Inferior parietal cortex (tissue), 1 donor: ENCODE data around the gene COL15A1.

Source experiments
- DNase-seq: peaks from one replicate; pipeline ENCODE4 v3.0.0-alpha.2; 2016; ENCODE audit errors: extremely low spot score

COL15A1 gene

GRCh38 chr9:98916660-98917059 is 27.0 kb upstream of the COL15A1 start:
- no peak for DNase-seq

DNA sequence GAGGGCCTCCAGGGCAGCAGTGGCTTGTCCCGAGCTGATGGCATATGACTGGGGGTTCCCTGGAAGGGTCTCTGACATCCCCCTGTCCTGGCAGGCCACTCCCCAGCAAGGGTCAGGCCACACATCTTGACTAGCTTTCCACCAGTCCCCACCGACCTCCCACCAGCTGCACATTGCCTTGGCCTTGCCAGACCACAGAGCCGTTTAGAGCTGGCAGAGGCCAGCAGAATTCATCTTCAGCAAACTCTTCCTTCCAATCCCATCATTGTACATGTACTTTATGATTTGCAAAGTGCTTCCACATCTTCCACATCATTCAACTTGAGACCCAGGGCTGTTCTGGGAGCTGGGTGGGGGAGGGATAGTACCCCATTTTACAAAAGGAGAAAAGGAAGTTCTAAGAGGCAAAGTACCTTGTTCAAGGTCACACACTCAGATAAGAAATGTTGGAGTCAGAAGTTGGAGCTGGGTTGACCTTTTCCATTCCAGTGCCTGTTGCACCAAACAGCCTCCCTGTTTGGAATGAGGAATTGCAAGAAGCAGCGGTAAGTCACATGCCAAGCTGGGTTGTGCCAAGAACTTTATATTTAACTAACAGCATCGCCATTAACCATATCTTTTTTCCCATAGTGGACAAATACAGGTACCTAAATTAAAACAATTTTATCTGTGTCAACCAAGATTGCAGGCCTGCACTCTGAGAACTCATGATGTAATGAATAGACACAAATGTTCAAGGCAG is 25.8 kb upstream of the COL15A1 start:
- no peak for DNase-seq

GRCh38 chr9:98921732-98922131 is 22.0 kb upstream of the COL15A1 start:
- DNase-seq, result no peak

- no peak for DNase-seq
Observed at GRCh38 chr9:98922721-98923435, 20.8 kb upstream of the COL15A1 start.

DNA sequence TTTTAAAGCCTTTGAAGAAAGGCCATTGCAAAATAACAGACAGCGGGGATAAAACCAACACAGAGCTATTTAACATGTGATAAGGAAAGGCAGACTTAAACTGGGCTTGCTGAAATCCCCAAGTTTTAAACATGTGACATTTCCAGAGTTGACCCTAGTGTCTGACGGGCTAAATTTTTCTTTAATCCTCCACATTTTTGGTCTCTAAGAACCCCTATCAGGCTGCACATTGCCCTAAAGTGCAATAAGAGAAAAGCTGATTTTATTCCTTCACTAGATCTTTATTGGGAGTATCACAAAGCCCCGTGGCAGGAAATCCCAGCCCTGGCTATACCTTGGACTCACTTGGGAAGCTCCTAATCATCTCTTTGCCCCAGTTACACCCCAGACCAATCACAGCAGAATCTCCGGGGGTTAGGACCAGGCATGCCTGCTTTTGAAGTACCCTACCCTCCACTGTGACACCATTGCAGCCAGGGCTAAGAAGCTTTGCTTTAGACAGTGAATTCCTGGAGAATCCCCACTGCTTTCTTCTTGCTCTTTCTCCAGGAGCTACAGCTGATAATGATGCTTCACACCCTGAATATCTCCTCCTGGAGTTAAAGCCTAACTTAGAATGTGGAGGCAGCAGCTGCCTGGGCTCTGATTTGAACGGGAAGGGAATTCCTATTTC is 20.1 kb upstream of the COL15A1 start:
- DNase-seq, result no peak

GRCh38 chr9:98924946-98925820 is 18.5 kb upstream of the COL15A1 start:
- no peak for DNase-seq

GRCh38 chr9:98925956-98926355 is 17.8 kb upstream of the COL15A1 start:
- DNase-seq, result no peak

GRCh38 chr9:98927724-98928123 is 16.0 kb upstream of the COL15A1 start:
- no peak for DNase-seq

- no peak for DNase-seq
Observed at GRCh38 chr9:98929071-98929470, 14.6 kb upstream of the COL15A1 start.

DNA sequence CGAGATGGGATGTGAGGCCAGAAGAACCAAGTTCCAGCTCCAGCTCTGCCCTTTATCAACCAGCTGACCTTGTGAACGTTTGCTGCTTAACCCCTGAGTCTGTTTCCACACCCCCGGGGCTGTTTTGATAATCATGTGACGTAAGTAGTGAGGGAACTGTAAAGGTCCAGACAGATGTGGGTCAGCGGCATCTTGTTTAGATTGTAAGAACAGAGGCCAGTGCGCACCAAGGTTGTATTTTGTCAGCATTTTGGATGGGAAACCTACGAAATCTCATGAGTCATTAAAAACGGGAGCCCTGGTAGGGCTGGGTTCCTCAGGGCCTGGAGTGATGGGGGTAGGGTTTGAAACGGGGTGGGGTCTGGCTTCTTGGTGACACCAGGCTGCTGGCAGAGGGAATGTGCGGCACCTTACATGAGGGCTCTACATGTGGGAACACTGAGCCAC is 13.8 kb upstream of the COL15A1 start:
- no peak for DNase-seq

DNA sequence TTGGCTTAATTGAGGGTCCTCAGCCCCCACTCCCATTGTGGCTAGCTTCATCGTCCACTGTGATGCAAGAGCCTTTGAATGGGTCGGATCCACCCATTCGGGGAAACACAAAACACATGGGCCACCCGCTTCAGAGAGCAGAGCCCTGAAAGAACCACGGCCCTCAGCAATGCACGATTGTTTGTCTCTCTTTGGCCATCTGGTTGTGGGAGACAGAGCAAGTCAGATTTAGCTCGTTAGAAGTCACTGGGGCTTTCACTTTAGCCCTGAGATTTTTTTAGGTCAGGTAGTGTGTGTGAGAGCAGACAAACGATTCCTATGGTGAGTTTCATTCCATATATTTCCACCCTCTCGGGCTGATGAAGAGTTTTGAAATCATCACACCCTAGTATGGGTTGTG is 12.9 kb upstream of the COL15A1 start:
- DNase-seq, result no peak

GRCh38 chr9:98931600-98932389 is 11.9 kb upstream of the COL15A1 start:
- DNase-seq, result no peak

GRCh38 chr9:98933185-98933584 is 10.5 kb upstream of the COL15A1 start:
- DNase-seq, result no peak

- no peak for DNase-seq
Observed at GRCh38 chr9:98933890-98934289, 9.8 kb upstream of the COL15A1 start.

- no peak for DNase-seq
Observed at GRCh38 chr9:98935071-98935505, 8.6 kb upstream of the COL15A1 start.

DNA sequence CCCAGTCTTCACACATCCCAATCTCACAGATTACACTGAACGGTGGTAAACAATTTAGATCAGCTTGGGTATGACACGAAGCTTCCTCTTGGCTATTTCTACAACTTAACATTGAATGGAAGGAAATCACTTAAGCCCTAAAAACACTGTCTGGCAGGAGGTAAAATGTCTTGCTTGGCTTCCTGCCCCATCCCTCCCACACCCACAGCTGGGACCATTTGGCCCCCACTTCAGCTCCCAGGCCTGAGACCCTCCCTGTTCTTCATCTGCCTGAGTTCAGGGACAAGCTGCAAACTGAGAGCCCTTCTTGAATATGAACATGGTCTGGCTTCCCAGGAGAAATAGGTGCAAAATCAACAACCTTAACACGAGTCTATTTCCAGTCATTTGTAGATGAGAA is 3.4 kb upstream of the COL15A1 start:
- no peak for DNase-seq

GRCh38 chr9:98941946-98942523 is 1.7 kb upstream of the COL15A1 start:
- no peak for DNase-seq

DNA sequence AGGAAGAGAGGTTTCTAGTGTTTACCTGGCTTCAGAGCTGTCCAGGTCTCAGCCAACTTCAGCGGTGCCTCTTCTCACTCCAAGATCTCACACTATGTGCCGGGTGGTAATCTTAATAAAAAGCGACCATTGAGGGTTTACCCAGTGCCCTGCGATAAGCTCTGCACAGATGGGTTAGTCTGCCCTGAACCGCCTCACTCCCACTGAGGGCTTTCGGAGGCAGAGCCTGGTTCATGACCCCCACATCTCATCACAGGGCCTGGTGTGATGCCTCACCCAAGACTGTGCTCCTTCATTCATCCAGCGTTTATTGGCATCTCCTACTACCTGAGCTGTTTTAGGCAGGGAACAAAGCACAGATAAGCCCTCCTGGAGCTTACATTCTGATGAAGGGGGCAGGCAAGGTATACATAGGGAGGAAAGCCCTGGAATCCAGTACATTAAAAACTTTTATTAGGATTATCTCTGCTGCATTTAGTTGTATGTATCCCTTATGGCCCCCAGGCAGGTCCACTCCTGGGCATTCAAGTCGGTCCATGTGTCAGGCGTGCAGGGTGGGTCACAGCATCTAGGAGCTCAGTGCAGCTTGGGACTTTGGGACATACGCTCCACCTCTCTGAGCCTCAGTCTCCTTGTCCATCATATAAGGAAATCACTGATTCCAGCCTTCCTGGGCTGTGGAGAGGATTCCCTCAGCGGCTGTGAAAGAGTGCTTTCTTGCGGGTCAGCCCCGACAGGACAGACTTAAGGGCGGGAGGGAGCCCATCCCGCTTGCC is 613 bp upstream of the COL15A1 start:
- DNase-seq, result no peak

- DNase-seq, result no peak
Observed at GRCh38 chr9:98944057-98944733, 488 bp downstream of the COL15A1 start.
